Fibroblast of lung (primary cell): Measurements from ENCODE around the gene SLC23A2. TPM values are rescaled to one million over a fixed set of nuclear protein-coding genes. Genes with fewer than 3 reads are reported as not detected.
A peak's percentile ranks its signal among the peaks of the same experiment; 100 is the strongest.

Experiments used
- DNase-seq, 2 donors: peaks; one replicate each; pipeline versions ENCODE4 v3.0.0 to v3.0.0-alpha.2; 2010; ENCODE audit warnings: low read depth in 2 of 2
- H2AFZ ChIP-seq: 2 replicates; pipeline ENCODE4 v1.5.1; 2012; ENCODE audit warnings: low read length, control low read depth, inconsistent platforms
- H3K27ac ChIP-seq: 2 replicates; pipeline ENCODE4 v1.5.1; 2011; ENCODE audit warnings: low read length, control low read depth; ENCODE audit not compliant: insufficient read depth
- H3K27me3 ChIP-seq: 2 replicates; pipeline ENCODE4 v1.5.1; 2011; ENCODE audit warnings: mild to moderate bottlenecking, low read length; ENCODE audit not compliant: control insufficient read depth, insufficient read depth
- H3K36me3 ChIP-seq: 2 replicates; pipeline ENCODE4 v1.5.1; 2011; ENCODE audit warnings: low read length; ENCODE audit not compliant: control insufficient read depth, insufficient read depth
- H3K4me1 ChIP-seq: 2 replicates; pipeline ENCODE4 v1.5.1; 2011; ENCODE audit warnings: low read length; ENCODE audit not compliant: control insufficient read depth, insufficient read depth; ENCODE audit errors: extremely low read depth
- H3K4me2 ChIP-seq: 2 replicates; pipeline ENCODE4 v1.5.1; 2011; ENCODE audit warnings: low read length, control low read depth; ENCODE audit not compliant: insufficient read depth; ENCODE audit errors: extremely low read depth
- H3K4me3 ChIP-seq, 4 experiments: fragments of 200-600 bp in 1 of 4; sonication (generic) in 1 of 4; replicated peaks in 1 of 4; 2 replicates each; pipeline ENCODE4 v1.5.1; 2011 to 2016; ENCODE audit warnings: low read length in 4 of 4, low read depth in 3 of 4, mild to moderate bottlenecking in 3 of 4, control low read depth in 2 of 4, inconsistent platforms in 1 of 4, mixed read lengths in 1 of 4; ENCODE audit not compliant: insufficient read depth in 1 of 4; ENCODE audit errors: control extremely low read depth in 1 of 4
- H3K79me2 ChIP-seq: 2 replicates; pipeline ENCODE4 v1.5.1; 2012; ENCODE audit warnings: mild to moderate bottlenecking, low read length, inconsistent platforms; ENCODE audit not compliant: control insufficient read depth, insufficient read depth
- H3K9ac ChIP-seq: 2 replicates; pipeline ENCODE4 v1.5.1; 2011; ENCODE audit warnings: mild to moderate bottlenecking, low read length, control low read depth; ENCODE audit not compliant: insufficient read depth
- H3K9me3 ChIP-seq: 2 replicates; pipeline ENCODE4 v1.5.1; 2012; ENCODE audit warnings: low read depth, low read length; ENCODE audit not compliant: control insufficient read depth, insufficient read depth
- H4K20me1 ChIP-seq: 2 replicates; pipeline ENCODE4 v1.5.1; 2011; ENCODE audit warnings: low read length; ENCODE audit not compliant: control insufficient read depth, insufficient read depth; ENCODE audit errors: extremely low read depth
- EZH2 ChIP-seq: IDR thresholded peaks from 2 replicates; pipeline ENCODE4 v1.5.1; 2012; ENCODE audit warnings: low read length, control low read depth, mild to moderate bottlenecking; ENCODE audit errors: missing control alignments
- polyA plus RNA-seq, 2 donors: library from polyadenylated mRNA; depleted of rRNA in 1 of 2; stranded (reverse) in 1 of 2; unstranded in 1 of 2; fragments of >200 nt; gene quantifications; 2 replicates each; pipeline ENCODE4 v1.2.1, GENCODE V29; 2011 to 2012; ENCODE audit warnings: missing spikeins in 1 of 2
- total RNA-seq: library from RNA; depleted of rRNA; stranded (reverse); fragments of >200 nt; gene quantifications from 2 replicates; pipeline ENCODE4 v1.2.1, GENCODE V29; 2014
- TF ChIP-seq, protein P1 (sequence below), 2 donors: IDR thresholded peaks in 1 of 2; conservative IDR thresholded peaks in 1 of 2; 1 replicate in 1 of 2; 2 replicates in 1 of 2; pipeline ENCODE4 v1.5.1; 2011 to 2012; ENCODE audit warnings: low read length in 2 of 2, control low read depth in 1 of 2, inconsistent platforms in 1 of 2, low read depth in 1 of 2, mild to moderate bottlenecking in 1 of 2

SLC23A2 gene
- total and polyA plus RNA-seq, 2 donors (not counting 1 experiment from before 2014, with no cell fraction given) = 12.1 to 17.5 TPM

DNA sequence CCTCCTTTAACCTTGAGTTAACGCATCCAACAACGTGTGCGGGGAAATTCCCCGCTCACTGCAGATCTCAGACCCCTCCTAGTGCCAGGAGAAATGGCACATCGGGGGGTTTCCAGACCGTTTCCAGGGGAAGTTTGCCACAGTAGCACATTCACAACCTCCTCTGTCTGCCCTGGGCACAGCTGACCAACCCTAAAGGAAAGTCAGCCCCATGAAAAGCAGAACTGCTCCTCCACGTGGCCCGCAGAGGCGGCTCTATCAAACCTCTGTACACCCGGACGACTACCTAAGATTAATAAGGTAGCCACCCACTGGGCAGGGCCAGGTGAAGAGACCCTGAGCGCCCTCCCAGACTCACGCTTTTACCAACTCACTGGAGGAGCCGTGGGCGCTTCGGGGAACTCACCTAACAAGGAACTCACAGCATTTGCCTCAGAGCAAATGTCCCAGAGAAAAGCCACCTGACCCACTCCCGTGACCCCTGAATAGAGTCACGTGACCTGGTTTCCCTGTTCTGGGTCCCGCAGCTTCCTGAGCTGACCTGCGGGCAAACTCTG is 186.5 kb downstream of the SLC23A2 start:
- Histone ChIP-seq H3K27ac (no peak overlapping the region), H3K36me3 (no peaks in the 10 kb centered on the region), H2AFZ (no peak overlapping the region), H3K9ac (no peak overlapping the region), H3K4me3 (no peak overlapping the region), H4K20me1 (no peaks in the 10 kb centered on the region), H3K27me3 (no peaks in the 10 kb centered on the region), H3K4me2 (no peak overlapping the region), H3K4me1 (no peaks in the 10 kb centered on the region), H3K79me2 (no peaks in the 10 kb centered on the region), H3K9me3 (no peaks in the 10 kb centered on the region)
- DNase-seq = no peak
- no peak for TF ChIP-seq EZH2
- TF ChIP-seq, protein P1, sequence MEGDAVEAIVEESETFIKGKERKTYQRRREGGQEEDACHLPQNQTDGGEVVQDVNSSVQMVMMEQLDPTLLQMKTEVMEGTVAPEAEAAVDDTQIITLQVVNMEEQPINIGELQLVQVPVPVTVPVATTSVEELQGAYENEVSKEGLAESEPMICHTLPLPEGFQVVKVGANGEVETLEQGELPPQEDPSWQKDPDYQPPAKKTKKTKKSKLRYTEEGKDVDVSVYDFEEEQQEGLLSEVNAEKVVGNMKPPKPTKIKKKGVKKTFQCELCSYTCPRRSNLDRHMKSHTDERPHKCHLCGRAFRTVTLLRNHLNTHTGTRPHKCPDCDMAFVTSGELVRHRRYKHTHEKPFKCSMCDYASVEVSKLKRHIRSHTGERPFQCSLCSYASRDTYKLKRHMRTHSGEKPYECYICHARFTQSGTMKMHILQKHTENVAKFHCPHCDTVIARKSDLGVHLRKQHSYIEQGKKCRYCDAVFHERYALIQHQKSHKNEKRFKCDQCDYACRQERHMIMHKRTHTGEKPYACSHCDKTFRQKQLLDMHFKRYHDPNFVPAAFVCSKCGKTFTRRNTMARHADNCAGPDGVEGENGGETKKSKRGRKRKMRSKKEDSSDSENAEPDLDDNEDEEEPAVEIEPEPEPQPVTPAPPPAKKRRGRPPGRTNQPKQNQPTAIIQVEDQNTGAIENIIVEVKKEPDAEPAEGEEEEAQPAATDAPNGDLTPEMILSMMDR (conservative IDR thresholded peaks at IDR 0.05 in 1 of 2, IDR thresholded peaks at IDR 0.05 in 1 of 2; ENCODE audit: low read depth in 1 of 2, low read length in 2 of 2) = no peak

DNA sequence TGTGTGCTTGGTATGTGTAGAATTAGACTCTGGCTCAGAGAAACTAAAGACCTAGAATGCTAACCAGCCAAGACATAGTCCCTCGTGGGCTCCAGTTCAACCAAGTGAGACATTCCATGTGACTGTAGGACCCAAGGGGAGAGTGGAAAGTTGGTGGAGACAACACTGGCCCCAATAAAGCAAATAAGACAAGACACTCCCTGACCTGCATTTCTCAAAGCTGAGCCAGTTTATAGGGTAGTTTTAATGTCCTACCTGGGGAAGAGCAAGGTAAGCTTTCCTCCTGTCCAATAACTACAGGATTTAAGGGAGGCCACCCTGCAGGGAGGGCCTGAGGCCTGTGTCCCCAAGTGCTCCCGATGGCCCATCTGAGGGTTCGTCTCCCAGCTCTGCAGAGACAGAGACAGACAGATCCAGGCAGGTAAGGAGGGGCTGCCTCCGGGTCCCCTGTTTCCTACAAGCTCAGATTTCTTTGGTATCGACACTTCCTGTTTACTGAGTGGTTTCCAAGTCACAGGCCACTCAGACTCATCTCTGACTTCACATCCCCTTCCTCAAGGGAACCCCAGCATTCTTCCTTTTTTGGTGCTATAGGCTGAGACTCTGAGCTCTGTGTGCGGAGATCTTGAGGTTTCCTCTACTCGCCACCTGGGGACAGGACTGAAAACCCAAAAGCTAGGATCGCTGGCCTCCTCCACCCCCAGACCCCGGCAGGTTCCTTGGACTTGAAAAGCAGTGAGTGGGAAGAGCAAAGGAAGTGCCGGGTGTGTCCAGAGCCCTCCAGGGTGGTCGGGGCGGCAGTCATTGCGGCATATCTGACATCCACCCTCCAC is 187.2 kb downstream of the SLC23A2 start:
- TF ChIP-seq, protein P1 (conservative IDR thresholded peaks at IDR 0.05 in 1 of 2, IDR thresholded peaks at IDR 0.05 in 1 of 2; ENCODE audit: low read depth in 1 of 2, low read length in 2 of 2) = no peak
- TF ChIP-seq EZH2 = no peak
- H3K9ac ChIP-seq = no peak overlapping the region
- peak overlapping the region; percentile 25 for H3K4me2 ChIP-seq
- no peak overlapping the region for H2AFZ ChIP-seq
- H3K79me2 ChIP-seq = no peaks in the 10 kb centered on the region
- H3K9me3 ChIP-seq = no peaks in the 10 kb centered on the region
- H3K27ac ChIP-seq = no peak overlapping the region
- no peaks in the 10 kb centered on the region for H3K4me1 ChIP-seq
- H3K4me3 ChIP-seq = no peak overlapping the region
- no peaks in the 10 kb centered on the region for H3K36me3 ChIP-seq
- DNase-seq = no peak
- H3K27me3 ChIP-seq = no peaks in the 10 kb centered on the region
- no peaks in the 10 kb centered on the region for H4K20me1 ChIP-seq

DNA sequence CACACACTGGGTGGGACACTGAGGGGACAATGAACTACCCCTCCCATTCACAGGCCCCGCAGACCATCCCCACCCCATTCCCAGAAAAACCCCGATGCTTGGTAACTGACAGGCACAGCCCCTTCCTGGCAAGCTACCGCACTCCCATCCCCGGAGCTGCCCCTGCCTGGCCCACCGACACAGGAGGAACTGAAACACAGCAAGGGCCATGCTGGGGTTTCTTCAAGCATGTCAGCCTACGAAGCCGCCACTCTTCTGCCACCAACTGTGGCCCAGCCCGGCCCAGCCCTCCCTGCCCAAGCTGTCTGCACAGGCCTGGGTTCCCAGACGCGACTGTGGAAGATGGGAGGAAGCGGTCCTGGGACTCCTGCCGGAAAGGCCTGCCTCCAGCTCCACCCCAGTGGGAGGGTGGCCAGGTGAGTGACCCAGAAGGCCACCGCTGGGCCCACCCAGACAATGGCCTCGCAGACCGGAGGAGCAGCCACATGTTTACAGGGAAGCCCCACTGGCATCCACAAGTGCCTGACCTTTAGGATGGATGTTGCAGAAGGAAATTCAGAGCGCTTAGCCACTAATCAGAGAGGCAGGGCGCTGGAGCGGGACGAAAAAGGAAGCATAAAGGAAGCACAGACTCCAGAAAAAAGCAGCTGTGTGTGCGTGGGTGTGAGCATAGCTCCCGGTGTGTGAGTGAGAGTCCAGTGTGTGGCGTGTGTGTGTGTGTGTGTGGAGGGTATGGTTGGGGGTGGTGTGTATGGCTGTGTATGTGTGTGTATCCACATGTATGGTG is 188.0 kb downstream of the SLC23A2 start:
- Histone ChIP-seq H3K79me2 (no peaks in the 10 kb centered on the region), H2AFZ (no peak overlapping the region), H3K4me2 (peak overlapping the region; percentile 25), H3K27ac (no peak overlapping the region), H3K27me3 (no peaks in the 10 kb centered on the region), H3K9me3 (no peaks in the 10 kb centered on the region), H3K4me3 (no peak overlapping the region), H3K9ac (no peak overlapping the region), H3K36me3 (no peaks in the 10 kb centered on the region), H3K4me1 (no peaks in the 10 kb centered on the region), H4K20me1 (no peaks in the 10 kb centered on the region)
- TF ChIP-seq, protein P1 (conservative IDR thresholded peaks at IDR 0.05 in 1 of 2, IDR thresholded peaks at IDR 0.05 in 1 of 2; ENCODE audit: low read depth in 1 of 2, low read length in 2 of 2) = no peak
- TF ChIP-seq EZH2 = no peak
- DNase-seq = no peak
